ENCODE measurements around the gene VDAC1. TPM values are rescaled to one million over a fixed set of nuclear protein-coding genes. Genes with fewer than 3 reads are reported as not detected.

Gene VDAC1
- total RNA-seq, 1 donor from 2014 or later, result 224 TPM

GRCh38 chr5:134000091-134000511, 4.7 kb downstream of the VDAC1 start:
- H3F3A ChIP-seq (ENCODE audit: low read depth), result peaks cover 13% of the 10 kb centered on the region
- no peaks in the 10 kb centered on the region for H3K27me3 ChIP-seq
- no peak overlapping the region for H3K4me3 Mint-ChIP-seq
- no peak overlapping the region for H3K4me2 ChIP-seq
- H3K9me3 Mint-ChIP-seq, result no peaks in the 10 kb centered on the region
- no peak overlapping the region for H2AFZ ChIP-seq (replicated peaks)
- no peaks in the 10 kb centered on the region for H3K9me3 ChIP-seq (ENCODE audit: low read depth)
- H4K20me1 ChIP-seq (ENCODE audit: low read depth), result peaks cover 89% of the 10 kb centered on the region
- TF ChIP-seq CTCF (IDR thresholded peaks at IDR 0.05) (no peak), EZH2phosphoT487 (IDR thresholded peaks at IDR 0.05) (no peak), EZH2 (IDR thresholded peaks at IDR 0.05) (no peak)
- no peak for DNase-seq (ENCODE audit: low spot score)
- H3K4me3 ChIP-seq, result no peak overlapping the region
- peaks cover 94% of the 10 kb centered on the region for H3K79me2 ChIP-seq (ENCODE audit: low read depth)
- H3K36me3 ChIP-seq, result no peaks in the 10 kb centered on the region
- peaks cover 4% of the 10 kb centered on the region for H3K27me3 Mint-ChIP-seq (ENCODE audit: insufficient read depth, low read depth)
- peaks cover 14% of the 10 kb centered on the region for H3K36me3 Mint-ChIP-seq
- peaks cover 44% of the 10 kb centered on the region for H3K4me1 Mint-ChIP-seq
- H3K4me1 ChIP-seq, result peaks cover 23% of the 10 kb centered on the region
- H3K27ac ChIP-seq, result no peak overlapping the region
- no peak overlapping the region for H3K27ac Mint-ChIP-seq
- no peak overlapping the region for H3K9ac ChIP-seq

GRCh38 chr5:133998807-133999206, 6.0 kb downstream of the VDAC1 start:
- peaks cover 53% of the 10 kb centered on the region for H3K4me1 Mint-ChIP-seq
- H3K4me3 ChIP-seq, result no peak overlapping the region
- H4K20me1 ChIP-seq (ENCODE audit: low read depth), result peaks cover 100% of the 10 kb centered on the region
- peaks cover 14% of the 10 kb centered on the region for H3K36me3 Mint-ChIP-seq
- H3K9ac ChIP-seq, result no peak overlapping the region
- no peak for TF ChIP-seq EZH2 (IDR thresholded peaks at IDR 0.05)
- no peak for TF ChIP-seq EZH2phosphoT487 (IDR thresholded peaks at IDR 0.05)
- TF ChIP-seq CTCF (IDR thresholded peaks at IDR 0.05), result no peak
- H3K27ac ChIP-seq, result no peak overlapping the region
- H3K4me1 ChIP-seq, result peaks cover 29% of the 10 kb centered on the region
- H3K4me3 Mint-ChIP-seq, result no peak overlapping the region
- DNase-seq (ENCODE audit: low spot score), result no peak
- H3K27me3 Mint-ChIP-seq (ENCODE audit: insufficient read depth, low read depth), result peaks cover 4% of the 10 kb centered on the region
- no peak overlapping the region for H3K4me2 ChIP-seq
- H3F3A ChIP-seq (ENCODE audit: low read depth), result peaks cover 9% of the 10 kb centered on the region
- no peak overlapping the region for H3K27ac Mint-ChIP-seq
- no peaks in the 10 kb centered on the region for H3K27me3 ChIP-seq
- peaks cover 100% of the 10 kb centered on the region for H3K79me2 ChIP-seq (ENCODE audit: low read depth)
- H3K36me3 ChIP-seq, result no peaks in the 10 kb centered on the region
- H3K9me3 ChIP-seq (ENCODE audit: low read depth), result no peaks in the 10 kb centered on the region
- no peaks in the 10 kb centered on the region for H3K9me3 Mint-ChIP-seq
- no peak overlapping the region for H2AFZ ChIP-seq (replicated peaks)

- no peak for DNase-seq (ENCODE audit: low spot score)
- no peak overlapping the region for H3K27ac Mint-ChIP-seq
- Histone ChIP-seq H3K79me2 (ENCODE audit: low read depth) (peaks cover 100% of the 10 kb centered on the region), H4K20me1 (ENCODE audit: low read depth) (peaks cover 100% of the 10 kb centered on the region), H3K9ac (no peak overlapping the region), H3K36me3 (no peaks in the 10 kb centered on the region), H2AFZ (replicated peaks) (no peak overlapping the region), H3F3A (ENCODE audit: low read depth) (peaks cover 9% of the 10 kb centered on the region), H3K27ac (no peak overlapping the region), H3K27me3 (no peaks in the 10 kb centered on the region), H3K4me1 (peaks cover 23% of the 10 kb centered on the region), H3K9me3 (ENCODE audit: low read depth) (no peaks in the 10 kb centered on the region), H3K4me2 (no peak overlapping the region), H3K4me3 (no peak overlapping the region)
- H3K4me3 Mint-ChIP-seq, result no peak overlapping the region
- H3K9me3 Mint-ChIP-seq, result no peaks in the 10 kb centered on the region
- peaks cover 4% of the 10 kb centered on the region for H3K27me3 Mint-ChIP-seq (ENCODE audit: insufficient read depth, low read depth)
- no peak for TF ChIP-seq EZH2 (IDR thresholded peaks at IDR 0.05)
- no peak for TF ChIP-seq EZH2phosphoT487 (IDR thresholded peaks at IDR 0.05)
- H3K4me1 Mint-ChIP-seq, result peaks cover 49% of the 10 kb centered on the region
- peaks cover 14% of the 10 kb centered on the region for H3K36me3 Mint-ChIP-seq
Measured at GRCh38 chr5:133998042-133998441, 6.7 kb downstream of the VDAC1 start.

GRCh38 chr5:133996683-133997252, 8.0 kb downstream of the VDAC1 start:
- Histone ChIP-seq H3K9ac (no peak overlapping the region), H3K27ac (no peak overlapping the region), H3K79me2 (ENCODE audit: low read depth) (peaks cover 100% of the 10 kb centered on the region), H3K4me2 (no peak overlapping the region), H3K36me3 (no peaks in the 10 kb centered on the region), H3K4me3 (no peak overlapping the region), H3K4me1 (peaks cover 21% of the 10 kb centered on the region), H2AFZ (replicated peaks) (no peak overlapping the region), H4K20me1 (ENCODE audit: low read depth) (peaks cover 99% of the 10 kb centered on the region), H3K9me3 (ENCODE audit: low read depth) (no peaks in the 10 kb centered on the region), H3F3A (ENCODE audit: low read depth) (peaks cover 9% of the 10 kb centered on the region), H3K27me3 (no peaks in the 10 kb centered on the region)
- no peaks in the 10 kb centered on the region for H3K9me3 Mint-ChIP-seq
- H3K4me3 Mint-ChIP-seq, result no peak overlapping the region
- H3K4me1 Mint-ChIP-seq, result peaks cover 42% of the 10 kb centered on the region
- peak; percentile 52 for DNase-seq (ENCODE audit: low spot score)
- peaks cover 9% of the 10 kb centered on the region for H3K36me3 Mint-ChIP-seq
- H3K27ac Mint-ChIP-seq, result no peak overlapping the region
- H3K27me3 Mint-ChIP-seq (ENCODE audit: insufficient read depth, low read depth), result peaks cover 4% of the 10 kb centered on the region
- TF ChIP-seq EZH2phosphoT487 (IDR thresholded peaks at IDR 0.05) (no peak), EZH2 (IDR thresholded peaks at IDR 0.05) (no peak), CTCF (IDR thresholded peaks at IDR 0.05) (peak; percentile 81)
